ENCODE measurements around the gene TANGO2. TPM values are rescaled to one million over a fixed set of nuclear protein-coding genes. Genes with fewer than 3 reads are reported as not detected.

The TANGO2 gene
- total and polyA plus RNA-seq, 10 of the 15 experiments (the other 5 are each of a cell fraction or from before 2014, with no cell fraction given): 4.0 to 24.8 (median 20.9) TPM

- ATAC-seq (no peak), FAIRE-seq (no peak), DNase-seq (ENCODE audit: low read depth, low spot score) (no peak)
- POLR2A ChIA-PET: no interaction called here
- BruUV-seq (replicated peaks): no TSS peak
- Histone ChIP-seq H3K27ac (ENCODE audit: control insufficient read depth, insufficient read depth) (0 out of 2 replicates have a peak overlapping the region, but pooled peaks have one; percentile 33), H3K4me2 (ENCODE audit: control insufficient read depth, insufficient read depth) (0 out of 2 replicates have a peak overlapping the region, but pooled peaks have one; percentile 7), H3K9me3 (replicated peaks; ENCODE audit: control insufficient read depth, insufficient read depth, low read length) (peaks cover 6% of the 10 kb centered on the region; the same call in 2 of the 3 replicates), H3K27me3 (replicated peaks in 1 of 2; ENCODE audit: control insufficient read depth in 2 of 2, insufficient read depth in 2 of 2, low read length in 1 of 2) (no peaks in the 10 kb centered on the region), H2AFZ (ENCODE audit: control insufficient read depth, low read depth, low read length) (no peak overlapping the region), H3K79me2 (ENCODE audit: control insufficient read depth, insufficient read depth, low read length) (no peaks in the 10 kb centered on the region), H3K36me3 (ENCODE audit: control insufficient read depth in 2 of 2, insufficient read depth in 2 of 2, low read length in 1 of 2) (peaks cover 0 to 2% of the 10 kb centered on the region in 2 experiments; a peak in 2 of 4 replicates), H4K20me1 (ENCODE audit: control insufficient read depth, insufficient read depth) (no peaks in the 10 kb centered on the region), H3K9ac (ENCODE audit: control insufficient read depth, insufficient read depth, low read length) (no peak overlapping the region), H3K4me3 (no peak overlapping the region; the same call in 1 of the 2 replicates), H3K4me1 (ENCODE audit: control insufficient read depth, insufficient read depth, low read length) (peaks cover 42% of the 10 kb centered on the region)
- SMC1A ChIA-PET (ENCODE audit: uncharacterized antibody, unreplicated experiment): no interaction called here
- WGBS (ENCODE audit: insufficient coverage, insufficient replicate concordance, low lambda C conversion rate, missing lambda C conversion rate): 86% methylated on average over 13 of the region's 14 CpGs
- intact Hi-C loops (cut with micrococcal nuclease; ENCODE audit: unreplicated experiment): no loop called here
- RAD21 ChIA-PET (ENCODE audit: unreplicated experiment): no interaction called here
- in situ Hi-C loops (cut with MboI): no loop called here
- CTCF ChIA-PET: interaction anchor here (1.2 kb wide), 1 partner anchor 11 kb away, joined by 4 read pairs; no protein-coding TSS in a partner anchor
- no peak for TF ChIP-seq EZH2 (IDR thresholded peaks at IDR 0.05; ENCODE audit: borderline replicate concordance, control insufficient read depth, low read depth, low read length)
- no peak for TF ChIP-seq BMI1 (IDR thresholded peaks at IDR 0.05; ENCODE audit: borderline replicate concordance)
- no peak for TF ChIP-seq NR2F1 (conservative IDR thresholded peaks at IDR 0.05)
- TF ChIP-seq PRDM15 (CRISPR knock-in tag; IDR thresholded peaks at IDR 0.05): no peak
- no peak for TF ChIP-seq ATF2 (IDR thresholded peaks at IDR 0.05; ENCODE audit: low read length)
- no peak for TF ChIP-seq STAT1 (conservative IDR thresholded peaks at IDR 0.05)
- TF ChIP-seq GABPA (IDR thresholded peaks at IDR 0.05; ENCODE audit: low read depth): no peak
- TF ChIP-seq ZBTB11 (CRISPR knock-in tag; IDR thresholded peaks at IDR 0.05): no peak
- TF ChIP-seq TAF1 (IDR thresholded peaks at IDR 0.05; ENCODE audit: borderline replicate concordance, low read depth, low read length): no peak
- TF ChIP-seq SREBF2 (IDR thresholded peaks at IDR 0.05; ENCODE audit: low read length): no peak
- no peak for TF ChIP-seq TCF12 (IDR thresholded peaks at IDR 0.05; ENCODE audit: low read depth, low read length)
- TF ChIP-seq ZNF384 (IDR thresholded peaks at IDR 0.05; ENCODE audit: borderline replicate concordance, low read depth, low read length): no peak
Measured at GRCh38 chr22:20033045-20033706, 12.3 kb downstream of the TANGO2 start.
